ENCODE results near the gene BRIX1. TPM values are rescaled to one million over a fixed set of nuclear protein-coding genes. Genes with fewer than 3 reads are reported as not detected.
A peak's percentile ranks its signal among the peaks of the same experiment; 100 is the strongest.

BRIX1 gene
- total and polyA plus RNA-seq, 2 of the 13 experiments (the other 11 are each of a cell fraction or from before 2014, with no cell fraction given): 23.6 to 78.4 TPM

- TF ChIP-seq CSRNP1 (CRISPR knock-in tag; IDR thresholded peaks at IDR 0.05) (peak; percentile 62; the same call in 1 of the 2 replicates), ELF3 (CRISPR knock-in tag; IDR thresholded peaks at IDR 0.05) (peak; percentile 84; the same call in 1 of the 2 replicates), ZNF766 (CRISPR knock-in tag; IDR thresholded peaks at IDR 0.05; ENCODE audit: borderline replicate concordance) (0 out of 2 replicates have a peak, but pooled peaks have one; percentile 29), ZNF143 (CRISPR knock-in tag; IDR thresholded peaks at IDR 0.05) (peak; percentile 31), FOXC1 (CRISPR knock-in tag; IDR thresholded peaks at IDR 0.05; ENCODE audit: borderline replicate concordance) (peak; percentile 69), MYPOP (CRISPR knock-in tag; IDR thresholded peaks at IDR 0.05) (peak; percentile 60), ZNF224 (CRISPR knock-in tag; IDR thresholded peaks at IDR 0.05) (no peak), HNRNPLL (IDR thresholded peaks at IDR 0.05; ENCODE audit: low read depth, low read length, poor library complexity, severe bottlenecking) (peak; percentile 72), GLI4 (CRISPR knock-in tag; IDR thresholded peaks at IDR 0.05; ENCODE audit: borderline replicate concordance) (no peak), ELF1 (CRISPR knock-in tag; IDR thresholded peaks at IDR 0.05) (peak; percentile 98), ZBTB3 (CRISPR knock-in tag; IDR thresholded peaks at IDR 0.05; ENCODE audit: borderline replicate concordance, low read depth) (peak; percentile 83; the same call in 1 of the 2 replicates), TFE3 (CRISPR knock-in tag; IDR thresholded peaks at IDR 0.05) (peak; percentile 60; the same call in 1 of the 2 replicates), ZNF782 (CRISPR knock-in tag; IDR thresholded peaks at IDR 0.05; ENCODE audit: borderline replicate concordance) (no peak; the same call in 1 of the 2 replicates), ZNF256 (CRISPR knock-in tag; conservative IDR thresholded peaks at IDR 0.05) (0 out of 2 replicates have a peak, but pooled peaks have one; percentile 18), RFXANK (CRISPR knock-in tag; IDR thresholded peaks at IDR 0.05) (no peak), ZNF841 (CRISPR knock-in tag; IDR thresholded peaks at IDR 0.05; ENCODE audit: borderline replicate concordance) (no peak), ATF4 (CRISPR knock-in tag; IDR thresholded peaks at IDR 0.05) (peak in 1 of 2 experiments; percentile 54; a peak in 1 of 4 replicates), KLF9 (CRISPR knock-in tag; IDR thresholded peaks at IDR 0.05; ENCODE audit: low read depth) (peak; percentile 43), NKX3-1 (CRISPR knock-in tag; IDR thresholded peaks at IDR 0.05) (0 out of 2 replicates have a peak, but pooled peaks have one; percentile 19), ZBED4 (CRISPR knock-in tag; IDR thresholded peaks at IDR 0.05; ENCODE audit: borderline replicate concordance) (no peak)
These were observed at the start of gene BRIX1, which contains the start of gene RAD1 (continued) for GRCh38 chr5:34915139-34915855.

All from HepG2 (cell line).